ENCODE measurements around the gene CFAP58.

- TF ChIP-seq POLR2A (IDR thresholded peaks at IDR 0.05): no peak
- no peak for TF ChIP-seq CTCF (IDR thresholded peaks at IDR 0.05)
Measured at GRCh38 chr10:104433669-104434068, 80.0 kb downstream of the CFAP58 start.

All from uterus (tissue), 2 donors.